Panc1 (cell line): Measurements from ENCODE around the gene SFSWAP.

ENCODE experiments used
- CTCF ChIP-seq: fragments of 450-650 bp; IDR thresholded peaks from 2 replicates; pipeline ENCODE4 v1.5.1; 2017; ENCODE audit warnings: mild to moderate bottlenecking
- REST ChIP-seq, 2 experiments: IDR thresholded peaks; 2 replicates each; pipeline ENCODE4 v1.6.1; 2011 to 2012; ENCODE audit warnings: low read depth in 2 of 2, control low read depth in 1 of 2, low read length in 1 of 2, mild to moderate bottlenecking in 1 of 2, moderate library complexity in 1 of 2; ENCODE audit not compliant: insufficient read depth in 1 of 2

GRCh38 chr12:131721548-131721947 lies 10.7 kb downstream of the SFSWAP start:
- no peak for TF ChIP-seq REST (IDR thresholded peaks at IDR 0.05; ENCODE audit: insufficient read depth in 1 of 2, low read depth in 2 of 2, low read length in 1 of 2)
- TF ChIP-seq CTCF: no peak
